ENCODE results near the gene PRKCB.
"Not testable (repeated sequence)": the region's sequence is repeated elsewhere in the genome, so short reads cannot be mapped to it uniquely, and the experiment has no call there.

DNA sequence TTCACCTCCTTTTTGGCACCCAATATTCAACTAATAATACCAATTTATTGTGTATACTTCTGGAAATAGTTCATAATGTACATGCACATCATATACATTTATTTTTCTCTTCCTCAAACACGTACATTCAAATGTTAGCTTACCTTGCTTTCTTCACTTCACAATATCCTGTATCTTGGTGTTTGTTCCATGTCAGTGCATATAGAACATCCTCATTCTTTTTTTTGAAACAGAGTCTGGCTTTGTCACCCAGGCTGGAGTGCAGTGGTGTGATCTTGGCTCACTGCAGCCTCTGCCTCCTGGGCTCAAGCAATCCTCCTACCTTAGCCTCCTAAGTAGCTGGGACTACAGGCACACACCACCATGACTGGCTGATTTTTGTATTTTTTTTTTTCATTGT lies 80.8 kb downstream of the PRKCB start:
- not testable (repeated sequence) for TF ChIP-seq POLR2A (IDR thresholded peaks at IDR 0.05; ENCODE audit: borderline replicate concordance, extremely low read depth, insufficient read depth, insufficient read length); EGR1 (IDR thresholded peaks at IDR 0.05; ENCODE audit: low read depth); EZH2 (IDR thresholded peaks at IDR 0.05); FOSL1 (IDR thresholded peaks at IDR 0.05; ENCODE audit: low read depth); POLR2AphosphoS5 (IDR thresholded peaks at IDR 0.05; ENCODE audit: low read depth, low read length); JUND (IDR thresholded peaks at IDR 0.05); CEBPB (IDR thresholded peaks at IDR 0.05; ENCODE audit: low read depth)
- TF ChIP-seq, protein P1, sequence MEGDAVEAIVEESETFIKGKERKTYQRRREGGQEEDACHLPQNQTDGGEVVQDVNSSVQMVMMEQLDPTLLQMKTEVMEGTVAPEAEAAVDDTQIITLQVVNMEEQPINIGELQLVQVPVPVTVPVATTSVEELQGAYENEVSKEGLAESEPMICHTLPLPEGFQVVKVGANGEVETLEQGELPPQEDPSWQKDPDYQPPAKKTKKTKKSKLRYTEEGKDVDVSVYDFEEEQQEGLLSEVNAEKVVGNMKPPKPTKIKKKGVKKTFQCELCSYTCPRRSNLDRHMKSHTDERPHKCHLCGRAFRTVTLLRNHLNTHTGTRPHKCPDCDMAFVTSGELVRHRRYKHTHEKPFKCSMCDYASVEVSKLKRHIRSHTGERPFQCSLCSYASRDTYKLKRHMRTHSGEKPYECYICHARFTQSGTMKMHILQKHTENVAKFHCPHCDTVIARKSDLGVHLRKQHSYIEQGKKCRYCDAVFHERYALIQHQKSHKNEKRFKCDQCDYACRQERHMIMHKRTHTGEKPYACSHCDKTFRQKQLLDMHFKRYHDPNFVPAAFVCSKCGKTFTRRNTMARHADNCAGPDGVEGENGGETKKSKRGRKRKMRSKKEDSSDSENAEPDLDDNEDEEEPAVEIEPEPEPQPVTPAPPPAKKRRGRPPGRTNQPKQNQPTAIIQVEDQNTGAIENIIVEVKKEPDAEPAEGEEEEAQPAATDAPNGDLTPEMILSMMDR (IDR thresholded peaks at IDR 0.05 in 2 of 3, conservative IDR thresholded peaks at IDR 0.05 in 1 of 3; ENCODE audit: borderline replicate concordance in 1 of 3, insufficient read depth in 1 of 3, low read depth in 2 of 3, low read length in 2 of 3), result not testable (repeated sequence)
- TF ChIP-seq, protein P2, sequence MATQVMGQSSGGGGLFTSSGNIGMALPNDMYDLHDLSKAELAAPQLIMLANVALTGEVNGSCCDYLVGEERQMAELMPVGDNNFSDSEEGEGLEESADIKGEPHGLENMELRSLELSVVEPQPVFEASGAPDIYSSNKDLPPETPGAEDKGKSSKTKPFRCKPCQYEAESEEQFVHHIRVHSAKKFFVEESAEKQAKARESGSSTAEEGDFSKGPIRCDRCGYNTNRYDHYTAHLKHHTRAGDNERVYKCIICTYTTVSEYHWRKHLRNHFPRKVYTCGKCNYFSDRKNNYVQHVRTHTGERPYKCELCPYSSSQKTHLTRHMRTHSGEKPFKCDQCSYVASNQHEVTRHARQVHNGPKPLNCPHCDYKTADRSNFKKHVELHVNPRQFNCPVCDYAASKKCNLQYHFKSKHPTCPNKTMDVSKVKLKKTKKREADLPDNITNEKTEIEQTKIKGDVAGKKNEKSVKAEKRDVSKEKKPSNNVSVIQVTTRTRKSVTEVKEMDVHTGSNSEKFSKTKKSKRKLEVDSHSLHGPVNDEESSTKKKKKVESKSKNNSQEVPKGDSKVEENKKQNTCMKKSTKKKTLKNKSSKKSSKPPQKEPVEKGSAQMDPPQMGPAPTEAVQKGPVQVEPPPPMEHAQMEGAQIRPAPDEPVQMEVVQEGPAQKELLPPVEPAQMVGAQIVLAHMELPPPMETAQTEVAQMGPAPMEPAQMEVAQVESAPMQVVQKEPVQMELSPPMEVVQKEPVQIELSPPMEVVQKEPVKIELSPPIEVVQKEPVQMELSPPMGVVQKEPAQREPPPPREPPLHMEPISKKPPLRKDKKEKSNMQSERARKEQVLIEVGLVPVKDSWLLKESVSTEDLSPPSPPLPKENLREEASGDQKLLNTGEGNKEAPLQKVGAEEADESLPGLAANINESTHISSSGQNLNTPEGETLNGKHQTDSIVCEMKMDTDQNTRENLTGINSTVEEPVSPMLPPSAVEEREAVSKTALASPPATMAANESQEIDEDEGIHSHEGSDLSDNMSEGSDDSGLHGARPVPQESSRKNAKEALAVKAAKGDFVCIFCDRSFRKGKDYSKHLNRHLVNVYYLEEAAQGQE (IDR thresholded peaks at IDR 0.05; ENCODE audit: low read depth), result not testable (repeated sequence)
- TF ChIP-seq, protein P3, sequence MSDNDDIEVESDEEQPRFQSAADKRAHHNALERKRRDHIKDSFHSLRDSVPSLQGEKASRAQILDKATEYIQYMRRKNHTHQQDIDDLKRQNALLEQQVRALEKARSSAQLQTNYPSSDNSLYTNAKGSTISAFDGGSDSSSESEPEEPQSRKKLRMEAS (IDR thresholded peaks at IDR 0.05), result not testable (repeated sequence)

Measured in HCT116 (cell line).